ENCODE results near the gene PRKAA2.
"Not testable (repeated sequence)": the region's sequence is repeated elsewhere in the genome, so short reads cannot be mapped to it uniquely, and the experiment has no call there.

The PRKAA2 gene

DNA sequence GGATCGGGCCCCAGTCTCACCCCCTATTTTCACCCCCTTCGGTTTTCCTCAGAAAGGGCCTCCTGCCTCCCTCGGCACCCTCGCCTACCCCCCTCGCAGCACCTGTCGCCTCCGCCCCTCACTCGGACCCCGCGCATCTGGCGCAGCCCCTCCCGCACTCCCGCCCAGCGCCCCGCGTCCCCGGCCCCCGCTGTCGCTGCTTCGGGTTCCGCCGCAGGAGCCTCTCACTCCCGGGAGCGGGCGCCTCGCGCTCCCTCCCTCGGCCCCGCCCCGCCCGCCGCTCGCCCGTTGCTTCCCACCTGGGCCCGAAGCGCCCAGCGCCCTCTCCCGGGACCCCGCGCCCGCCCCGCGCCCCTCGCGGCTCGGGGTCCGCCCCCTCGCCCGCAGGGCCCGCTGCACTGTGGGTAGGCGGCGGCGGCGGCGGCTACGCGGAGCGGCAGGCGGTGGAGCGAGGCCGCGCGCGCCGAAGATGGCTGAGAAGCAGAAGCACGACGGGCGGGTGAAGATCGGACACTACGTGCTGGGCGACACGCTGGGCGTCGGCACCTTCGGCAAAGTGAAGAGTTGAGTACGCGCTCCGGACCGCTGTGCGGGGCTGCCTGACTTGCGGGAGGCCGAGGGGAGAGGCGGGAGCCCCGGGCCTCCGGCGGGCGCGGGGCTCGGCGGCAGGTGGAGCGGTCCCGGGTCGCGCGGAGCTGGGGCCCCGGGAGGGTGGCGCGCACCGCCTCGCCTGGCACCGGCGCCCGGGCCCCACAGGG, at the start of gene PRKAA2:
Gene PRKAA2 (plus strand): TSS at position 396 of the 758 bp plus-strand sequence. CDS start 74 bp downstream, at position 470.
- no peak for DNase-seq (ENCODE audit: low read depth)

DNA sequence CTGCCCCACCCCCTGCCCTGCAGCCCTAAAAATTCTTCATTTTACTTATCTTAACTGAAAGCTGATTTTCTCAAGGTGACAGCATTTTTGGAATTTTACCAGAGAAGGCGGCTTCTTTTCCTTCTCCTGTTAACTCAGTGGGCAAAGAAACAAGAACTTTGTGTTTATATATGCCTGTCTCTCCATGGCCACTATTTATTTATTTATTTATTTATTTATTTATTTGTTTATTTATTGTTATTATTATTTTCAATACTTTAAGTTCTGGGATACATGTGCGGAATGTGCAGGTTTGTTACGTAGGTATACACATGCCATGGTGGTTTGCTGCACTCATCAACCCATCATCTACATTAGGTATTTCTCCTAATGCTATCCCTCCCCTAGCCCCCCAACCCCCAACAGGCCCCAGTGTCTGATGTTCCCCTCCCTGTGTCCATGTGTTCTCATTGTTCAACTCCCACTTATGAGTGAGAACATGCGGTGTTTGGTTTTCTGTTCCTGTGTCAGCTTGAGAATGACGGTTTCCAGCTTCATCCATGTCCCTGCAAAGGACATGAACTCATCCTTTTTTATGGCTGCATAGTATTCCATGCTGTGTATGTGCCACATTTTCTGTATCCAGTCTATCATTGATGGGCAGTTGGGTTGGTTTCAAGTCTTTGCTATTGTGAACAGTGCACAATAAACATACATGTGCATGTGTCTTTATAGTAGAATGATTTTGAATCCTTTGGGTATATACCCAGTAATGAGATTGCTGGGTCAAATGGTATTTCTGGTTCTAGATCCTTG, 49.5 kb upstream of the PRKAA2 start:
- DNase-seq (ENCODE audit: low read depth): not testable (repeated sequence)

- not testable (repeated sequence) for DNase-seq (ENCODE audit: low read depth)
These were observed 35.0 kb upstream of the PRKAA2 start for GRCh38 chr1:56610097-56610496.

- DNase-seq (ENCODE audit: low read depth): not testable (repeated sequence)
These were observed 34.3 kb upstream of the PRKAA2 start for GRCh38 chr1:56610770-56611169.

GRCh38 chr1:56617141-56617540, 28.0 kb upstream of the PRKAA2 start:
- DNase-seq (ENCODE audit: low read depth): no peak

GRCh38 chr1:56625819-56626440, 19.2 kb upstream of the PRKAA2 start:
- DNase-seq (ENCODE audit: low read depth): no peak

GRCh38 chr1:56626546-56626945, 18.6 kb upstream of the PRKAA2 start:
- DNase-seq (ENCODE audit: low read depth): peak; percentile 21

DNA sequence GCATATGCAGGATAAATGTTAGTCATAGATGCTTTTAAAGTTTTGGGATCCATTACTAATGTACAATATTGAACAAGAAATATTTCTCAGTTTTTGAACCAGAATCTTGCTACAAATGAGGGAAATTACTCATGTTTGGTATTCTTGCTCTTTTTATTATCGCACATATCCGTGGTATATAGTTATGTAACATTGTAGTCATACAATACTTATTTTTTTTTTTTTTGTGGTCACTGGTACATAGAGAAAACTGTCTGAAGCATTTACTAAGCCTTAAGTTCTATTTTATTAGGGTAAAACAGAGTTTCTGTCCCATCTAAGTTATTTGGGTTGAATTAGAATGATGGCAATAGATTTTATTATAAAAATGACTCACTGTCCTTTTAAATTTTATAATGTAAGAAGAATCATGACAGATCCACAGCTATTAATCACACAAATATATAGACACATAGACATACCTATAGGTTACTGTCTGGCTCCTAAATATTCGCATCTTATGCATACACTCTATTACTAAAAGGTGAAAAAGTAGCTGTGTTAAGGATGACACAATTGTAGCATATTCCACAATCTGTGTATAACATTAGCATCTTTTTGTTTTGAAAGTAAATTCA, 18.0 kb upstream of the PRKAA2 start:
- no peak for DNase-seq (ENCODE audit: low read depth)

DNA sequence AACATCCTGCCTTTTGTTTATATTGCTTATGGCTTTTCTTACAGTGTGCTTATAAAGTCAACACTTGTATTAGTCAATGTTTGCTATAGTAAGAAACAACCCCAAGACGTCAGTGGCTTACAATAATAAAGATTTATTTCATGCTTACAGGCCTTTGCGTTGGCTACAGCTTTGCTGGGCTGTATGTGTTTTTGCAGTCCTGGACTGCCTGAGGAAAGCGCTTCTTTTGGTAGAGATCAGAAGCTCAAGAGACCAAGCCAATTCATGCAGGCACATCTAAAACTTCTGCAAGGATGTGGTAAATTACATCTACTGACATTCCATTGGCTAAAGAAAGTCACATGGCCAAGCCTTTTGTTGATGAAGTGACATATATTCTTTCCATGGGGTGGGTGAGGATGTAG, 17.5 kb upstream of the PRKAA2 start:
- no peak for DNase-seq (ENCODE audit: low read depth)

DNA sequence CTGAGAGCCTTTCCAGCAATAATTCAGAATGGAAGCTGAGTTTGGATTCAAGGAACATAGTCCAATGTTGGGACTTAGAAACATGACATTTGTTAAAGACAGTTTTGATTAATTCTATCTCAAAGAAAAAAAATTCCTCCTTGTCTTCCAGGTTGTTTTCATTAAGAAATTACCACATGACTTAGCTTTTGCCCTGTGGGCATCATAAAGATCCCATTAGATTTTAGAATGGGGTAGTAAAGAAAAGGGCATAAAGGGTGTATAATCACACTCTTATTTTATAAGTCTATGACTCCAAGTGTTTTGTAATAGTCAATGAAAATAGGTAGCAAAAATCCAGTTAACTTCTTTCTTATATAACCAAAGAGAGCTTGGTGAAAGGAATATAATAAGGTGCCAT, 14.3 kb upstream of the PRKAA2 start:
- no peak for DNase-seq (ENCODE audit: low read depth)

- no peak for DNase-seq (ENCODE audit: low read depth)
These were observed 13.2 kb upstream of the PRKAA2 start for GRCh38 chr1:56631901-56632300.

- DNase-seq (ENCODE audit: low read depth): no peak
These were observed 10.1 kb upstream of the PRKAA2 start for GRCh38 chr1:56634981-56635380.

DNA sequence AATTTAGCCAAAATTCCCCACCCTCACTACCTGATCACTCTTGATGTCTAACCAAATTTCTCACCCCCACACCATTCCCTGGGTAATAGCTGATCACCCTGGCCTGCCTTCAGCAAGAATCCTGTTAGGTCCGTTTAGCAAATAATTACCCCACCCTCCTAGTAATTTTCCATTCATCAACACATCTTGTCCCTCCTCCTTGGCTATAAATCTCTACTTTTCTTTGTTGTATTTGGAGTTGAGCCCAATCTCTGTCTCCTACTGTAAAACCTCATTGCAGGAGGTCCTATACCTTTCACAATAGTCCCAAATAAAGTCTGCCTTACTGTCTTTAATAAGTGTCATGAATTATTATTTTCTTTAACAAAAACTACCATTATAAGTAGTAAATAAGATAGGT, 6.9 kb upstream of the PRKAA2 start:
- DNase-seq (ENCODE audit: low read depth): no peak

DNA sequence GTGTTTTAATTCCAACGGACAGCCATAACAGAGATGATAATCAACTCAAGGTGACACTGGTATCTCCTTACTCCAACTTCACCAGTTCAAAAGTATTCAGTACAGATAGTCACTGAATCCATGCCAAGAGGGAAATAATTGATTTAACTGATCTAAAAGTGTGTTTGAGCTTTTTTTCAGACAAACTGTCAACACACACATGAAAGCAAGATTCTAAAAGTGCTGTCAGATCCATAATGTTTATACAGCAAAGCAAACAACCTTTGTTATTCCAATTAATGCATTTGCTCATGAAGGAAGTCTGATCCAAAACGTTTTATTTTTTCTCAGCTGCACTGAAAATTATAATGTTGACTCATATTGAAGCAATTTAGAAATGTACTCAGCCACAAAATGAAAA, 5.9 kb upstream of the PRKAA2 start:
- no peak for DNase-seq (ENCODE audit: low read depth)

GRCh38 chr1:56643661-56644060, 1.5 kb upstream of the PRKAA2 start:
- DNase-seq (ENCODE audit: low read depth): no peak

DNA sequence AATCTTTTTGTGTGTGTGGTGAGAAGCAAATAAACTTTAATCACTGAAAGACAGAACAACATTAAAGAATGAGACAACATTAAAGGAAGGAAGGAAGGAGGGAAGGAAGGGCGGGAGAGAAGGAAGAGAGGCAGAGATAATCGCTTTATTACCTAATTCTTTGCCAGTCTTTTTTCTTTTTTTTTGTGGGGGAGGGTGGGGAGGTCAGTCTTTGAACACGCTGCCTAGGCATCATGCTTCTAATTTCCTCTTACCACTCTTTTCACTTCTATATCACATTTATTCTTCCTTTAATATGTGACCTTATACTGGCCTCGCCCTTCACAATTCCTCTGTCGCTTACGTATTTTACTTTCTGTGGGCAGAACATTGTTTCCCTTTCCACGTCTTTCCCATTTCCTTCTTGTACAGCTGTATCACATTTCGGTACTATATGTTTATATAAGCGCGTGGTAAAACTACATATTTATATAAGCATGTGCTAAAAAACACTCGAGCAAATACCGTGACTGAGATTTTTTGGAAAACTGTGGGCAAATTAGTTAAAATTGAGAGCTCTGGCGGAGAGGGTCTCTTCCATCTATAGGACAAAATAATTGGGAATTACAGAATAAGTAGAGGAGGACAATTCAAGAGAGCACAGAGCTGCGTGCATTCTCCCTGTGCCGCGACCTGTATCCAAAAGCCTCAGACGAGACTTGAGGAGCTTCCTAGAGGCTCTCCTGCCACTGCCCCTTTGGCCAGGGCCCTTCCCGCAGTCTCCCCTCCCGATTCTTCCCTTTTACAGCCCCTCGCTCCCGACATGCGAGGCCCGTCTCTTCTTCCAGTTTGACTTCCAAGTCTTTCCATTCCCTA, 823 bp upstream of the PRKAA2 start:
- no peak for DNase-seq (ENCODE audit: low read depth)

DNA sequence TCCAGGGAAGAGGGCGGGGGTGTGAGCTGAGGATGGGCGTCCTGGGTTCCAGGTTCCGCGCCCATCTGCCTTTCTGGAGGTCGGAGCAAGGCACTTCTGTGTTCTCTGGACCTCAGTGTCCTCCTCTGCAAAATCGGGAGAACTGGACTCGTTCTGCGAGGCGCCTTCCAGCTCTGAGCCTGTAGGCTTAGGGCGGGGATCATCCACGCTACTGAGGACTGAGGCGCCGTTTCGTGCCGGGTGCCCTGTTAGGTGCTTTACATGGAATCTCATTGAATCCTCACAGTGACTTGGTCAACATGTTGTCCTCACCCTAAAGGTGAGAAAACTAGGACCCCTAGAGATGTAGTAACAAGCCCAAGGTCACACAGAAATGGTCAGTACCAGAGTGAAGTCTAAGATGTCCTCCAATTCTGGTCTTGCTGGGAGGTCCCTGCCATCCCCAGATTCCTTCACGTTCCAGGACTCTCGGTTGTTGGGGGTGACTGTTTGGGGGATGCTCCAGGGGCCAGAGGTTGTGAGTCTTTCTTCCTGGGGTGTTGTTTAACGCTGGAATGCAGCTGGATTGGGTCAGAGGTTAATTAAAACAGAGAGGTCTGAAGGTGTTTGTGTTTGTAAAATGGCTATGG, 677 bp downstream of the PRKAA2 start:
- no peak for DNase-seq (ENCODE audit: low read depth)

GRCh38 chr1:56646611-56647010, 1.5 kb downstream of the PRKAA2 start:
- DNase-seq (ENCODE audit: low read depth): no peak

GRCh38 chr1:56647106-56647505, 2.0 kb downstream of the PRKAA2 start:
- DNase-seq (ENCODE audit: low read depth): no peak

GRCh38 chr1:56648546-56648945, 3.4 kb downstream of the PRKAA2 start:
- DNase-seq (ENCODE audit: low read depth): no peak
